ENCODE results near the gene RPTOR.

Gene RPTOR

GRCh38 chr17:80917716-80918560 lies 373.3 kb downstream of the RPTOR start:
- no peak for DNase-seq (ENCODE audit: low spot score)

DNA sequence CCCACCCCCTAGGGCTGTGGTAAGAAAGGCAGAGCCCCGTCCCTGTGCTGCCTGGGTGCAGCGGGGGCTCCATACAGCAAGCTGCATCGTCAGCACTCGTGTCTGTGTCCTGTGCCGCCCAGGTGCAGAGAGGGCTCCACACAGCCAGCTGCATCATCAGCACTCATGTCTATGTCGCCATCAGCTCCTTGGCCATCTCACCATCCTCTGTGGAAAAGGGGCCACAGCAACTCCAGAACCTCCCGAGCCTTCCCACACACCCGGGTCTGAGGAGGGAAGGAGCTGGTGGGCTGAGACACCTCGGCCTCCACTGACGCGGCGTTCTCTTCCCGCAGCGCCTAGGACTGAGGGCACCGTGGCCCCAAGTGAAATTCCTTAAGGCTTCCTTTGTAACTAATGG lies 374.1 kb downstream of the RPTOR start:
- no peak for DNase-seq (ENCODE audit: low spot score)

DNA sequence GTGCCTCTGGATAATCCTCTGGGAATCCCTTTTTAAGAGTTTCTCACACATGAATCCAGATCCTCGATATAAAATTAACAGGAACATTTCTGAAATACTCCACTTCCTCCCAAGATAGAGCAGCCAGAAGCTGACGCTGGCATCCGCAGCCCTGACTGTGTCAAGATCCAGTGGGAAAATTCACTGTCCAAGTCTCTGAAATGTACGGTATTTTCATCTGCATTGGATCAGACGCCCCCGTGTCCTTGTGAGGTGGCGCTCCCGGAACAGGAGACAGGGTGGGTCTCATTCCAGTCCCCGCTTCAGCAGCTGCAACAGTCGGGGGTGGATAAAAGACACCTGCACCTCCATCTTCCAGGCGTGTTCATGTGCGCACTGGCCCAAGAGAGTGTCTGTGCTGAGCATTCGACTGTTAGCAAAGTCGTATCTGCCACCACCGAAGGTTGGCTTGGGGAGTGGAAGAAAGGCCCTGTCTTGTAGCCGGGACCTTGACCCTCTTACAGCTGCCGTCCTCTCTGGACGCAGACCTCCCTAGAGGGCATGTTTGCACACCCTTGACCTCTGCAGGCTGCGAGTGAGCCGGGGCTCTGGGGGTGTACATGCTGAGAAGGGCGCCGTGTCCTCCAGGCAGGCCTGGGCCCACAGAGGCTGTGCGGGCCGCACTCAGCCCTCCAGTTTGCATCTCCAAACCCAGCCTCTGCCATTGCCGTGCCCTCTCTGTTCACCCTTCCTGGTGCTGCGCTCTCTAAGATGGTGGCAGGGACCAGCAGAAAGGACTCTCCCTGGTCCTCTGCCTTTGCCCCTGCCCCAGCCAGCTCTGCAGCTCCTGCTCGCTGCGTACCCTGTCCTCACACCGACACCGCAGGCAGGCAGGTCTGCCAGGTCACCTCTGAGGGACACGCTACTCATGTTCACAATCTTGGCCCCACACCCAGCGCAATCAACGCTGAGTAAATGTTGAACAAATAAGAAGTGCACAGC lies 375.0 kb downstream of the RPTOR start:
- DNase-seq (ENCODE audit: low spot score): no peak

- DNase-seq (ENCODE audit: low spot score): no peak
These were observed 375.8 kb downstream of the RPTOR start for GRCh38 chr17:80920441-80920840.

DNA sequence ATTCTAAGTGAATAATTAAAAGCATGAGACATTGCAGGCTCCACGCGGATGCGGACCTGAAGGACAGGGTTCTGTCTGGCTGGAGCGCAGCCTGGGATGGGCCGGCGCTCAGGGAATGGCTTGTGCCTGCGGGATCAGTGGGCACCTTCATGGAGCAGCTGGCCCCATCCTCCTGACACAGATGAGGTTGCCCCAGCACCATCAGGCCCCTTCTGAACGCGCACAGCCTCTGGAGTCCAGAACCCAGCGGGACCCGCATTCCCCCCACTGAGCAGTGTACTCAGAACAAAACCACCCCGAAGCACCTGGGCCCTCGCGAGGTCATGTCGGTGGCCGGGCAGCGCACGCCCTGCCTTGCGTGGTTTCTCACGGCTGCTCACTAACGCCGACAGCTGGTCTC lies 376.5 kb downstream of the RPTOR start:
- DNase-seq (ENCODE audit: low spot score): no peak

DNA sequence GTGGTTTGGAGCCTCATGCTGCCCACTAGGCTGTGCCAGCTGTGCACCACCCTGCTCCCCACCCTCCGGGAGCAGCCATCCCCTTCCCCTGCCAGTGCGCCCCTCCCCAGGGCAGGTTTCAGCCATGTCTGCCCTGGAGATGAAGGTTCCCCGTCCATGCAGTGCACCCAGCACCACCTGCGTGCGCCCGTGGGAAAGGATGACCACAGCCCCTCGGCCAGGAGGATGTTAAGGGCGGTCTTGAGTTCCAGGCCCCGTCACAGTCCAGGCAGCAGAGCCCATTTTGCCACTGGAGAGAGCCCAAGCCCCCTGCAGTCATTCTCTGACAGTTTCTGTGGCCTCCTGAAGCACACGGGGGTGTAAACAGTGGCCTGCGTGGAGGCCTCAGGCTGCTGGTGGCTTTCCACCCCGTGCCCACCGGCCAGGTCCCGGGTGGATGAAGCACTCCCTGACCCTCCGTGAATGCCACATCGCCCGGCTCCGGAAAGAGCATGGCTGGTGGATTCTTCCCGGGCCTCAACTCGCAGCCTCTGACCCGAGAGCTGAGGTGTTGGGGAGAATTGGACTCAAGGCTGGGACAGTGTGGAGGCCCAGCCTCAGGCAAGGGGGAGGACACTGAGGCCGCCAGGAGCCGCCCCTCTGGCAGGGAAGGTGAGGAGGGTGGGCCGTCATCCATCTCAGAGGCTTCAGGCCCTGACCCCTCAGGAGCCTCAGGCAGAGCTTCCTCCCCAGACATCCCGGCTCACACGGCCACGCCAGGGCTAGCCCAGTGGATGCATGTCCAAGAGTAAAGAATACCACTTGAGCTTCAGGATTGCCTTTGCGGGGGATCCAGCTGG lies 377.3 kb downstream of the RPTOR start:
- no peak for DNase-seq (ENCODE audit: low spot score)

DNA sequence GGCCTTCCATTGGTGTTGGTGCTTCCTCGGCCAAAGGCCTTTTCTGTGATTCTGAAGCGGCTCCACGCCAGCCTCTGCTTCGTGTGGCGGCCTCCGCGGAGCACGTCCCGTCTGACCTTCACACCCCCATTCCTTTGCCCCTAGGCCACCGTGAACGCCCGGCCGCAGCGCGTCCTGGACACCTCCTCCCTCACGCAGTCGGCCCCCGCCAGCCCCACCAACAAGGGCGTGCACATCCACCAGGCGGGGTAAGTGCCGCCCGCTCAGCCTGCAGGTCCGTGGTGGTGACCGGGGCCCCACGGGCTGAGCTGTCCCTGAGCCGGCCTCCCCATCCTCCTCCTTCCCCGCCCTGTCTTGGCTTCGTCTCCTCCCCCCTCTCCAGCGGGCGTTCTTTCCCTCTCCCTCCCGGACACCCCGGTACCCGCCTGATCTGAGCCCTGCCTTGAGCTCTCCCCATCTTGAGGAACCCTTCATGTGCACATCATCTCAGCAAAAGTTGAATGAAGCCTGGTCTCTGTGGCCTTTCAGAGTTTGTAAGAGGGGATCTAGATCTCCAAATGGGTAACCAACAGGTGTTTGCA lies 378.0 kb downstream of the RPTOR start:
- DNase-seq (ENCODE audit: low spot score): no peak

DNA sequence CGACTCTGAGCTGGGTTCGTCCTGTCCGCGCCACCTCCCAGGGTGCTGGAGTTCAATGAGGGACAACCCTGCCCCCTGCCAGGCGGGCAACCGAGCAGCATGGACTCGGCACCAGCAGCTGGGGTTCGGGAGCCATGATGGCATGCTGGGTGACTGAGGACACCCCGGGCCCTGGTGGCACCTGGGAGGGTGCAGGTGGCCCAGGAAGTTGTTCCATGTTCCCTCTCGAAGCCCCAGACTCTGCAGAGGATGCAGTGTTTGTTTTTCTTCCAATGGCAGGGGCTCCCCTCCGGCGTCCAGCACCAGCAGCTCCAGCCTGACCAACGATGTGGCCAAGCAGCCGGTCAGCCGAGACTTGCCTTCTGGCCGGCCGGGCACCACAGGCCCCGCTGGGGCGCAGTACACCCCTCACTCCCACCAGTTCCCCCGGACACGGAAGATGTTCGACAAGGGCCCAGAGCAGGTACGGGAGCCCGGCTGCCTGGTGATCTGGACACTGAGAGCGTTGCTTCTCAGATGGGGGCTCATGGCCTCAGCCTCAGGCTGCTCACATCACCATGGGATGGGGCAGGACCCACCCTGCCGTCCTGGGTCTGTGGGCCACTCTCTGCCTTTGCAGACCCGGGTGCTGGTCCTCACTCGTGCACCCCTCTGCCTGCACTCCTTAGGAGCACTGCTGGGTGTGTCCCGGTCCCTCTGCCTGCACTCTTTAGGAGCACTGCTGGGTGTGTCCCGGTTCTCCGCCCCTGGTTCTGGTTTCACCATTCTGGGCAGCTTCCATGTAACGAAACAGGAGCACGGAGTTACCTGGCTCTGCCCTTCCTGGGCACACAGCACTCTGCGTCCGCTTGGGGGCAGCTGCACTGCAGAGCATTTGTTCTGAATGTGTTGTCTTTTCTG lies 378.8 kb downstream of the RPTOR start:
- DNase-seq (ENCODE audit: low spot score): no peak

DNA sequence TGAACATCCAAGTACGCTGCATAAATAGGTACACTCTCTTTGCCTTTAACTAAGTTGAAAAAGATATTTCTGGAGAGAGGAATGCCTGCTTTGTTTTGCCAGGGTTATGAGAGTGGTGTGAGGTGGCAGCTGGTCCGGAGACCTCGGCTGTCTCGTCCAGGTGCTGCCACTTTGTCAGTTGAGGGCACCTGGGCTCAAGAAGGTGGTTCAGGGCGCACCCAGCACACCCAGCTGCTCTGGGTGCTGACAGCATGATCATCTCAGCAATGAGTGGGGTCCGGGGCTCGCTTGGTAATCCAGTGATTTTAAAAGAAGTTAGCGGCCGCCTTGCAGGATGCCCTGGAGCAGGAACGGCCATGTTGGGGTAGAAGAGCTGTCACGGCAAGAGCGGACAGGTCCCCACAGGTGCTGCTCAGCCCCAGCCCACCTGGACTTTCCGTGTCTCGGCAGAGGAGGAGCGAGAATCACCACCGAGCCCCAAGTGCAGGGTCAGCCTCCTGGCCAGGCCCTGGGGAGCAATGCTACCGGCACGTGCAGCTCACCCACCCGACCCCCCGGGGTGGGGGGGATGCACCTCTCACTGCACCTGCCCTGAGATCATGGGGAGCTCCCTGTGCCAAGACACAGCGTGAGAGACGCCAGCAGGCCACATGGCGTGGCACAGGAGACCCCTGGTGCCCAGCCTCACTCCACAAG lies 379.6 kb downstream of the RPTOR start:
- no peak for DNase-seq (ENCODE audit: low spot score)

- no peak for DNase-seq (ENCODE audit: low spot score)
These were observed 380.4 kb downstream of the RPTOR start for GRCh38 chr17:80924807-80925610.

- no peak for DNase-seq (ENCODE audit: low spot score)
These were observed 381.2 kb downstream of the RPTOR start for GRCh38 chr17:80925688-80926335.

GRCh38 chr17:80926591-80927250 lies 382.1 kb downstream of the RPTOR start:
- no peak for DNase-seq (ENCODE audit: low spot score)

GRCh38 chr17:80927791-80928216 lies 383.2 kb downstream of the RPTOR start:
- DNase-seq (ENCODE audit: low spot score): no peak

- DNase-seq (ENCODE audit: low spot score): no peak
These were observed 384.8 kb downstream of the RPTOR start for GRCh38 chr17:80929449-80929848.

DNA sequence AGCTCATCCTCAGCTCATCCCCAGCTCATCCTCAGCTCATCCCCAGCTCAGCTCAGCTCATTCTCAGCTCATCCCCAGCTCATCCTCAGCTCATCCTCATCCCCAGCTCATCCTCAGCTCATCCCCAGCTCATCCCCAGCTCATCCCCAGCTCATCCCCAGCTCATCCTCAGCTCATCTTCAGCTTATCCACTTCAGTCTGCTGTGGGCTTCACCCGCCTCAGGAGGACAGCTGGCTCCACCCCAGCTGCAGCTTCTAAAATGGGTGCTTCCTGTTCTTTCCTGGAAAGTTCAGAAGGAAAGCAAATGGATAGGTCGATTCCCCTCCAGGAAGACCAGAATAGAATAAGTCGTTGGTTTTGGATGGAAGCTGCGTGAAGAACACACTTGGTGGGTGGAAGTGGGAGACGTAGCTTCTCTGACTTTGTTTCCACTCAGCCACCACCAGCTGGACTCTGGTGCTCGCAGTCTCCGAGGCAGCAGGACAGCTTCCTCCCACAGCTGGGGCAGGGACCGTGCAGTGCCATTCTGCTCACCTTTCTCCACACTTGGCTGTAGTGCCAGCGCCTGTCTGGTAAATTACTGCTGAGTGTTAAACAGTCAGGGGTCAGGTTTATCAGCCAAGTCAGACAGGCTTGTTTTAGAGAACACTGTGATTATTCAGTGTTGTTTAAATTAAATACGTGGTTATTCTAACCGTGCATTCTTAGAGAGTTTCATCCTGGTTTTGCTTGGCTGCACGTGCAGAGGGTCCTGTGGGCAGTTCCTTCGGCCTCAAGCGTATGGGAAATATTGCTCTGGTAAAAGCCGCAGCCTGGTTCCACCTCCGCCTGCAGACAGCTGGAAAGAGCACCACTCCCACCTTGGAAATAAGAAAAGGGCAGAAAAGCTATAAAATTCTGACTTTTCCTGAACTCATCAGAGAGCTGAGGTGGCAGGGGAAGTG lies 386.0 kb downstream of the RPTOR start:
- DNase-seq (ENCODE audit: low spot score): no peak

GRCh38 chr17:80931421-80932265 lies 387.0 kb downstream of the RPTOR start:
- no peak for DNase-seq (ENCODE audit: low spot score)

All from CD4-positive, alpha-beta T cell treated with Interleukin-2 at 100 ng/mL for 4 hours (primary cell).